T-helper 2 cell (primary cell): Measurements from ENCODE around the gene DERL3.

Source experiments
- DNase-seq, 5 experiments: peaks; one replicate each; pipeline versions ENCODE4 v3.0.0 to v3.0.0-alpha.2; 2012 to 2022

The DERL3 gene

DNA sequence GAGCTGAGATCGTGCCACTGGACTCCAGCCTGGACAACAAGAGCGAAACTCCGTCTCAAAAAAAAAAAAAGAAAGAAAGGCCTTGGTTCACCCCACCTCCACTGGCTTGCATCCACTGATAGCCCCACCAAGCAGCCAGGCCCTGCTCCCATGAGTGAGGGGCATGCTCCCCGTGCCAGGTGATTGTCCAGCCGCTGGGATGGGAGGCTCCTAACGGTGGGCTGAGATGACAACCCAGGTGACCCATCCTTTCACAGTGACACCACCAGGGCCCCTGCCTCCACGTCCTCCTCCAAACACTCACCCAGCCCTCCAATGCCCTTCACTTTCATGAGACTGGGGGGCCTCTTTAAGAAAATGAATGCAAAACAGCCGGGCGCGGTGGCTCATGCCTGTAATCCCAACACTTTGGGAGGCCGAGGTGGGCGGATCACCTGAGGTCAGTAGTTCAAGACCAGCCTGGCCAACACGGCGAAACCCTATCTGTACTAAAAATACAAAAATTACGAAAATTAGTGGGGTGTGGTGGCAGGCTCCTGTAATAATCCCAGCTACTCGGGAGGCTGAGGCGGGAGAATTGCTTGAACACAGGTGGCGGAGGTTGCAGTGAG lies 8.6 kb upstream of the DERL3 start:
- no peak for DNase-seq

DNA sequence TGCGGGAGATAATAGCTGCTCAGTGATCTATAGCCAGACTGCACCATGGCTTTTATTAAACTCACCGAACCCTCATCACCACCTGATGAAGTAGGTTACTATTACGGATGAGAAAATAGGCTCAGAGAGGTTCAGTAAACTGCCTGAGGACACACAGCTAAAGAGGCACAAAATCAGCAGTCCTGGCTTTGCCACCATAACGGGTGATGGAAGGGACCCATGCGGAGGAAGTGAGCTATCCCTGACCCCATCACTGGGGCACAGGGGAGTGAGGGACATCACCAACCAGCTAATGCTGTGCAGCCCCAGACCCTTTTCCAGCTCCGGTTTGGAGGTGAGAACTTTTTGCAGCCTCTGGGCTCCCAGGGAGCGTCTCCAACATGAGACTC lies 7.3 kb upstream of the DERL3 start:
- no peak for DNase-seq

DNA sequence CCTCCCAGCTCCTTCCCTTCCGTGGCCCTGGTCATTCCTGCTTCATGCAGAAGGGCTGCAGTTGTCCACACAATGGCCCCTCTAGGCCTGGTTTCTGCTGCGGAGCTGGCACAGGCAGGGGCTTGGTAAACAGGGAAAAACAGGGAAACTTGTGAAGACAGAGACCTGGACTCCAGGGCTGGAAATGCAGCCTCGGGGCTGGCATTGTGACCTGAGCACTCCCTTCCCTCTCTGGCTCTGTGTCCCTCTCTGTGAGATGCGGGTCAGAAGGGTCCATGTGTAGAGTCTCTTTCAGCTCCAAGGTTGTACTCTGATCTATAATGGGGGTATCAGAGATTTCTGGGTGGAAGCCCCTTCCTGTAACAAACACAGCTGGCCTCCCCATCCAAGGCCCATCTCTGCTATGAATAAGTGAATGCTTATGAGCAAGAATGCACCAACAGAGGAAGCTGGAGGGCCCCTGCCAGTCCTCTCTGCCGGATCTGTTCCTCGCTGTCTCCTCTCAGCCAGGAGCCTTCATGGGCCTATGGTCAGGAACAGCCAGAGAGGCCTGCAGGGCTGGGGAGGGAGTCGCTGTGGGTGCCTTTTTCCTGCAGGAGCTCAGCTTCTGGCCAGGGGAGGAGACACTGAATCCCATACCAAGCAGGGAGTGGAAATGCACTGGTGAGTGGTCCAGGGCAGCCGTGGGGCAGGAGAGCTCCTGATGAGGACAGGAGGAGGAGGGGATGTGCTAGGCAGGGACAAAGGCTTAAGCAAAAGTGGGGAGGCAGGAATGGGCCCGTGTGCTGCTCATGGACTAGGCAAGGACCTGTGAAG lies 6.7 kb upstream of the DERL3 start:
- DNase-seq = no peak

DNA sequence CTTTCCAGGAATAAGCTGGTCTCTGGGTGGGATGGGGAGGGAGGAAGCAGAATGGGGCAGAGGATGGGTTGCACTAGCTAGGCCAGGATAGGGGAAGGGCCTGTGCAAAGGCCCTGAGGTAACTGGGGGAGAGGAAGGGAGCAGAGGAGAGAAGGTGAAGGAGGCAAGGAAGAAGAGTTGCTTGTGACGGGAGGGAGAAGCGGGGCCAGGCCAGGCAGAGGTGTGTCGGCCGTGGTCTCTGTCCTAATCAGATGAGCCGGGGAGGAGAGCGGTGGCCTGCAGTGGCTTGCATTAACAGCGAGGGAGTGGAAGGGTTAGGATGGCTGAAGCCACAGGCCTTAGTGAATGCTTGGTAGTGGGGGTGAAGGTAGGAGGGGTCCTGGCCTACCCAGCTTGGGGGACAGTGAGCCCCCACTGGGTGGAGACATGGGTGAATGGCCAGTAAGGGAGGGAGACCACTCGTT lies 6.0 kb upstream of the DERL3 start:
- no peak for DNase-seq

DNA sequence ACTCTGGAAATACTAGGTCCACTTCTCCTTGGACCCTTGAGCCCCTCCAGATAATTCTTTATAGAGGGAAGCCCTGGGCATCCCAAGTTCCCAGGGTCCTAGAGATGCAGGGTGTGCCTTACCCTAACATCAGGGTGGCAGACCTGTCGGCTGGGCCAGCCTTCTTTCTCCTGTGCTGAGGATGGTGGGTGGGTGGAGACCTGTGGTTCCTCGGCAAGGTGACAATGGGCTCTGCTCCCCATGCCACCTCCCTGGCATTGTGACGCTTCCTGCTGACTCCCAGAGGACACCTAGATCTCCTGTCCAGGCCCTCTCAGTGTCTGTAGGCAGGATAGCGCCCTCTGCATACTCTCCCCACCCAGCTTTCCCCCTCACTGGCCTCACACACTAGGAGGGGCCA lies 3.8 kb upstream of the DERL3 start:
- no peak for DNase-seq

DNA sequence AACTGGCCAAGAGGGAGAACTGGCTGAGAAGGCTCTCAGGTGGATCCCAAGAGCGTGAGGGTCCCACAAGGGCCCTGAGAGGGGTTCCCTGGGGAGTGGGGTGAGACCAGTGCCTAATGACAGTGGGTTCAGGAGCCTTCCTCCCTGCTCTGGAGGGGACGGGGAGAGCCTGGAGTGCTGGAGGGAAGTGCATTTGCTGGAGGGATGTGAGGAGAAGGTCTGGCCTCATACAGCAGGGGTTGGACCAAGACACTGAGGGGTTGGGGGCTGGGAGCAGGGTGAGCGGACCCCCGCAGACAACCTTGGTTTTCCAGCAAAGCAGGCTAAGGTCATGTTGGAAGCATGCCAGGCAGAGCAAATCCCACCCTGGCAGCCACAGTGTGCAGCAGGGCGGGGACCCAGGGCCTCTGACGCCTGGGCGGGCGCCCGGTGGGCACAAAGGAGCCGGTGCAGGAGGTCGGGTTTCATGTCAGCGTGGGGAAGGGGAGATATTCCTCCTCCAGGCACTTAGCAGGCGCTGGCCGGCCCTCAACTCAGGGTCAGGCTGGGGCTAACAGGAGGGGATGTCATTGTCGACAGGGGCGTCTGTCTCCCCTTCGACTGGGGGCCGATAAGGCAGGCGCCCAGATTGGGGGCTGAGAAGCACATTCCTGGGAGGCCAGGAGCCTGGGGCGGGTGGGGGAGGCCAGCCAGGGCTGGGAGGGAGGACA lies 3.1 kb upstream of the DERL3 start:
- no peak for DNase-seq

DNA sequence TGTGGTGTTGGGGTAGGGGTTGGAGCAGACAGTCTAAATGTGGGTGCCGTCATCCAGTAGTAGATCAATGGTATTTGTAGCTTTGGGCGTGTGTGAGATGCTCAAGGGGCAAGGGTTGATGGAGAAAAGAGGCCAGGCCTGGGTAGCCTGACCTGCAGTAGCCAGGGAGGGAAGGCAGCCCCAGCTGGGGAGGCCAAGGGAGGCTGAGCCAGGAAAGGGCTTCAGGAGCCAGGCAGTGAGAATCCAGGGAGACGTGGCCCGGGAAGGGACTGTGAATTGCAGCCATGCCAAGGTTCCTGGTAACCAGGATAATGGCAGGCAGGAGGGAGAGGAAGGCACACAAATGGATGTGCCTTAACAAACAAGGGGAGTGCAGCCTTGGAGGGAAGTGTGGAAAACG lies 2.5 kb upstream of the DERL3 start:
- no peak for DNase-seq

DNA sequence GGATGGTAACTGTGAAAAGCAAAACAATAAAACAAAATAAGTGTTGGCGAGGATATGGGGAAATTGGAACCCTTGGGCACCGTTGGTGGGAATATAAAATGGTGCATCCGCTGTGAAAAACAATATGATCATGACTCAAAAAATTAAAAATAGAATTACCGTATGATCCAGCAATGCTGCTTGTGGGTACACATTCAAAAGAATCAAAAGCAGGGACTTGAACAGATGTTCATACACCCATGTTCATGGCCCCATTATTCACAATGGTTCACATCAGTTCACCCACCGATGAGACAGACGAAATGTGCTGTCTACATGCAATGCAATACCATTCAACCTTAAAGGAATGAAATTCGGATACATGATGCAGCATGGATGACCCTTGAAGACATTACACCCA lies 1.2 kb upstream of the DERL3 start:
- DNase-seq = no peak

DNA sequence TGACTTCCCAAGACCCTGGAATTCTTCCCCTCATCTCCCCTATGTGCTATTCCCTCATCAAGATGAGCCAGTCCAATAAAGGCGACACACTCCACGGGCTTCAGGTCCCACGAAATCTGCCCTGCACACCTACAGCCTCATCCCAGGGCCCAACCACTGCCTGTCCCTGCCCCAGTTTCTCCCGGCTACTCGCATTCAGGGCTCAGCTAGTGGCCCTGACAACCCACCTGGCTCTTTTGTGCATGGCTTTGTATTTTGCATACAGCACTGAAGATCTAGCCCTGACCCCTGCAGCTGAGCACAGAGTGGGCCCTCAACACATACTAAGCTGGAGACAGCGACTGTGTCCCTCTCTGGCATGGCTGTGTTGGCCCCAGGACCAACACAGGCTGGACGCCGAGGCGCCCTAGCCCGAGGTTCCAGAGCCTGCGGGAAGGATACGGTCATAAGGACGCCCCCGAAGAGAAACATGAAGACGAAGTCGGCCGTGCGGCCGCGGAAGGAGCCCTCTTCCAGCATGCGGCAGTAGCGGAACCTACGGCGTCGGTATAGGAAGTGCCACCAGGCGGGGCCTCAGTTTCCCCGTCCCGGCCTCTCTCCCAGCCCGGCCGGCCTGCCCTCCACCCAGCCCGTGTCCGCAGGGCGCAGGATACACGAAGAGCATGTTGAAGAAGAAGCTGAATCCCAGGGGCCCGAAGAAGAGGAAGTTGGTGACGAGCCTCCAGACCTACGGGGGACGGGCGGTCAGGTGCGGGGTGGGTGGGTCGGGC lies 710 bp downstream of the DERL3 start:
- no peak for DNase-seq

DNA sequence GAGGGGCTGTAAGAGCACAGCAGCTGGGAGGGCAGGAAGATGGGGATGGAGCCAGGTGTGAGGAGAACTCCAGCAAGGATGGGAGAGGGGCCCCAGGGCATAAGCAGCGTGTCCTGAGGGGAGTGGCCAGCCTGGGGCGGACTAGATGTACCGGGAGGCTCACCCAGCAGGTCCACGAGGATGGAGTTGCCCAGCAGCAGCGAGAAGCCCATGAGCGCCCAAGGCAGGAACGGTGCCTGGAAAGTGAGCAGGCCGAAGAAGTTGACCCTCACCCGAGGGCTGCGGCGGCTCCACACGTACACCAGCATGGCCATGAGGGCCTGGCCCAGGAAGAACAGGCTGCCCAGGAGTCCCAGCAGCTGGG lies 1.3 kb downstream of the DERL3 start:
- no peak for DNase-seq

DNA sequence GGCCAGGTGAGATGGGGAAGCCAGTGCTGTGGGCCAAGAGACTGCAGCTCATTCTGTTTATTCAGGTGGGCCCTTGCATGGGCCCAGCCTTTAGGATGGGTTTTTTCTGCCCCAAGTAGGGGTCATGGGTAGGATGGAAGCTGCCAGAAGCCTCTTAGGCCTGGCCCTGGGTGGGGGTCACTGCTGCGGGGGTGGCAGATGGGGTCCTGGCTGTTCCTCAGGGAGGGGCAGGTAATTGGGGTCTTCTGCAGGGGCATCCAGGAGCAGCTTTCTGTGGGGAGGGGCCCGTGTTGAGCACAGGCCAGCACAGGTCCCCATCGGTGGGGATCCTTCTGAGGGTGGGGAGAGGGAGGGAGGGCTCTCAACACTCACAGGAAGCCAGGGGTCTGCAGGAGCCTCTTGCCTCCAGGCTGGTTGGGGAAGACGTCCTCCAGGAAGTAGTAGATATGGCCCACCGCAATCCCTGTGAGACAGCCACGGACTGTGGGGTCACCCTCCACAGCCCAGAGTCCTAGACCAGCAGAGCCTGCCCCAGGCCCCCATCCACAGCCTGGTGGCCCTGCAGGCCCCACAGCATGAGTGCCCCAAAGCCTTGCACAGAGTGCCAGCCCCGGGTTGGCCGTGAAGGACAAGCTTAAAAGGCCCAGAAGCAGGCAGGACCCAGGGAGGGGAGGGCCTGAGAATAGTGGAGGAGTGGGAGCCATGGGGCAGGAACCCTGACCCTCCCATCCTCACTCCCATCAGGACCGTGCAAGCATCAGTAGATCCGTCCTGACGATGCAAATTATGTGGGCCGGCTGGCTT lies 1.9 kb downstream of the DERL3 start:
- no peak for DNase-seq

DNA sequence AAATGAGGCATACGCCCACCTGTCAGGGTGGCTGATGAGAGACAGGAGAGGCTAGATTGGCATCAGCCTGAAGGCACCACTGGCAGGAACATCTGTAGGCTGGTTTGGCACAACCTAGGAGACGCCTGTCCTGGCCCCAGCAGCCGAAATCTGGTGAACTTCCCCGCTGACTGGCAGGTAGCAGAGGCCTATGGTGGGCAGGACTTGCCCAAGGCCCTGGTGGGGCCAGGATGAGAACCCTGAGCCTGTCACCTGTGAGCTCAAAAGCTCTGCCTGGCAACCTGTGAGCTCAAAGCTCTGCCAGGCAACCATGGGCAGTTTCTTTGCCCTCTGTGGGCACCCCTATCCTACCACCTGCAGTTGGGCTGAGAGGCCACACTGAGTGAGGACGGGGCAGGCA lies 2.5 kb downstream of the DERL3 start:
- no peak for DNase-seq

DNA sequence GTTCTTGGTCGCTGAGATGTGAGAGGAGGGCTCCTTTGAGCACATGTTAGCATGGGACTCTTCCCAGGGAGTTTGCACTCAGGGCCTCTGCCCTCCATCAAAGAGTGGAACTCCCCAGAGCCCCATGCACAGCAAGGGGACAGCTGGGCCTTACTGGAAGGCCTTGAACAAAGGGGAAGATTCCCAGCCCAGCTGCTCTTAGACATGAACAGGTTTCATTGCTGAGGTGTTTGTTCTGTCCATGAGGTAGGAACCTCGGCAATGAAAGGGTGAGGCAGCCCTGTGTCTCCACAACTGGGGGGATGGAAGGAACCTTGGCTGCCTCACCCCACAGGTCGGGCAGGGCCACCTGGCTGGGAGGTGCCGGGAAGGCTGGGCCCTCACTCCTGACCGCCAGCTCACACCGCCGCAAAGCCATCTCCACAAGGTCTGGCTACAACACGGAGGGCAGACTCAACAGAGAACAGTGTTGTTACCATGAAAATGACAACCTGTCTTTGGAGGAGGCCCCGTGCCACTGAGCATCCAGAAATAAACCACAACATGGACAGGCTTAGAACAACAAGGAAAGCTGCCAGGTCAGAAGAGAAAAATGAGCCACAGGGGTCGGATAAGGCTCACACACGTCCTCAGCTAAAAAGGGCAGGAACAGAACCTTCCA lies 3.2 kb downstream of the DERL3 start:
- no peak for DNase-seq

DNA sequence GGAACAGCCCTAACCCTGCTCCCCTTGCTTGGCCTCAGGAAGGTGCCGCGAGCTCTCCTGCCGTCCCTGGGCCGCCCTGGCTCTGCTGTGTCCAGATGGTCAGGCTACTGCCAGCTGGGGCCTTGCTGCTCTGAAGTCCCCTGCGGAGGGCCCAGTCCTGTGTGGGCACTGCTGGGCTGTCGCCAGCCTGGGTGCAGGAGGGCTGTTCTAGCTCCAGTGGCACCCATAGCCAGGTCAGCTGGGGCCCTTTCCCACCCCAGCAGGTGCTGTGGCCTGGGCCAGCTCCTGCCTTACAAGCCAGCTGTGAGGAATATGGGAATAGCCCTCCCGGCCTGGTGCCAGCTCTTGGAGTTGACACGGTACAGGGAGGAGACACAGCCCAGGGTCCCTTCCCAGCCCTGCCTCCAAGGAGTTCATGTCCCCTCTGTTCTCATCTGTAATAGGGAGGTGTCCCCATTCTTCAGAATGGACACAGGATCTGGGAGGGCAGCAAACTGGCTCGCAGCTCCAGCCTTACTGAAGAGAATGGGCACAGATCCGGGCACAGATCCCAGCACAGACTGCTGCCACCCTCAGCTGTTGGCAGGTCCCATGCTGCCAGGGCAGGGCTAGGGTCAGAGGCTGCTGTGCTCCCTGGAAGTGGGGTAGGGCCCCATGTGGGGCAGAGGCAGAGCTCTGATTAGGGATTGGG lies 3.9 kb downstream of the DERL3 start:
- DNase-seq = no peak

DNA sequence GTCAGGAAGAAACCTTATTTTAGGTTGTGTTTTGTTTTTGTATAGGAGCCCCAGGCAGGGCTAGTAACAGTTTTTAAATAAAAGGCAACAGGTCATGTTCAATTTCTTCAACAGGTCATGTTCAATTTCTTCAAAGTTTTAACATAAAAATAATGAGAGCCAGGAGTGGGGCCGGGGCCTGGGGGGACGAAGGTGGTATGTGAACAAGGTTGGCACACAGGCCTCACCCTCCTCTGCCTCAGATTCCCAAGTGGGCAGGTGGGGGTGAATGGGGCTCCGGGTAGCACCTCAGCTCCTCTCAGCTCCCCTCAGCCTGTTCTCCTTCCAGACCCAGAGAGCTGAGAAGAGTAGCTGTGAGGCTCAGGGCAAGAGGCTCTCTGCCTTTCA lies 4.4 kb downstream of the DERL3 start:
- no peak for DNase-seq

DNA sequence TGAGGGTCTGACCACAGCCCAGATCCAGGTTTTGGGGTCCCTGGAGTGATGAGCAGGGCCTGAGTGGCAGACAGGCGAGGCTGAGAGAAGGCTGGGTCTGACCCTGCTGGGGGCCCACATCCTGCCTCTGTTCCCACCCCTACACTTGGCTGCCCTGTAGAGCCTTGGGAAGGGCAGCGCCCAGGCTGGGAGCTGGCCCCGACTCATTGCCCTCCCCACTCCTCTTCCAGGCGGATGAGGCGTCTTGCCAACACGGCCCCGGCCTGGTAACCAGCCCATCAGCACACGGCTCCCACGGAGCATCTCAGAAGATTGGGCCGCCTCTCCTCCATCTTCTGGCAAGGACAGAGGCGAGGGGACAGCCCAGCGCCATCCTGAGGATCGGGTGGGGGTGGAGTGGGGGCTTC lies 4.9 kb downstream of the DERL3 start:
- no peak for DNase-seq

DNA sequence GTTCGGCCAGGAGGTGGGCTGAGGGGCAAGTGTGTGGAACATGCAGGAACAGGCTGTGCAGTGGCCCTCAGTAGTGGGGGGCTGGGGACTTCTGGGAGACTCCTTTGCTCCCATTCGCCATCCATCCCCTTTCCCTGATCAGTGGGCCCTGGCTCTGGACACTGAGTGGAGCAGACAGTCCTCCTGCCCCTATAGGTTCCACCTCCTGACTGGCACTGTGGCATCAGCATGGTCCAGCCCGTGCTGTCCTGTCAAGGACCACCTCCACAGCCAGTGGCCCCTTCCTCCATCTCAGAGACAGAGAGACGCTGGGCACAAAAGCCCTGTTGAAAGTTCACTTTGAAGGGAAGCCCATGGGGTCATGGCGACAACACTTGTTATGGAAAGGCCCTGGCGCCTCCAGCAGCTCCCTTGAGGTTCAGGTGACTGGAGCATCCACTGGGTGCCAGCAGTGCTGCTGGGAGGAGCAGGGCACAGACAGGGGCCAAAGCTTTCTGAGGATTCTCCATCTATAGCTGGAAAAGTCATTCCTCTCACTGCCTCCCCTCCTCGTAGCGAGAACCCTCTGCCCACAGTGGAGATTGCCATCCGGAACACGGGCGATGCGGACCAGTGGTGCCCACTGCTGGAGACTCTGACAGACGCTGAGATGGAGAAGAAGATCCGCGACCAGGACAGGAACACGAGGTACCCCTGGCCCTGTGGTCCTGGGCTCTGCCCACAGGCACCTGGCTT lies 5.6 kb downstream of the DERL3 start:
- DNase-seq = no peak

DNA sequence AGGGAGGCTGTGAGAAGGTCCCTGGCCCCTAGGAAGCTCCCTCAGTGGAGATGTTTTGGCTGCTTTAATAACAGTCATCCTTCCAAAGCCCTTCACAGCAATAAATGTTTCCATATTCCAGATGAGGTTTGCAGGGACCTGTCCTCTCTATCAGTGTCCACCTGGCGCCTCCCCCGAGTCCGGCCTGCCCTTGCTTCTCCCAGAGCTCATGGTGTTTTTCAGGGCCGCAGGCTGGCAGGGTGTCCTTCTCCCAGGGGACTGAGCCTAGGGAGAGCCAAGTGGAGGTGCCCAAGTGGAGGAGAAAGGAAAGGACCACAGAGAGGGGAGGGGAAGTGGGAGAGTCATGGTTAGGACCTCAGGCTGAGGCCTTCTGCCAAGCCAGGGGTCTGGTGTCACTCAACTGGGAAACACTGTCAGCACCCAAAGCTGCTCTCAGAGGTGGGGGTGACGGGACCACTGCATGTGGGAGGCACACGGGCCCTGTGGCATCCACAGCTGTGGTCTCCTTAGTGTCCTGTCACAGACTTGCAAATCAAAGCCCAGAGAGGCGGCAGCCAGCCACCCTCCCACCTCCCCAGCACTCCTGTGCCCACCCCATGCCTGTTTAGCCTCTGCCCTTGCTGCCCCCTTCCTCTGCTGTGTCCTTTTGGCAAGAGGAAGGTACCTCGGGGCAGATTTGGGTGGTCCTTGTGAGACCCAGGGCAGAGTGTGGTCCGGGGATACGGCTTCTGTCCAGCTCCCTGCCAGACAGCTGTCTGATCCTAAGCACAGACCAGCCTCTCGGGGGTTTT lies 6.4 kb downstream of the DERL3 start:
- DNase-seq = no peak

DNA sequence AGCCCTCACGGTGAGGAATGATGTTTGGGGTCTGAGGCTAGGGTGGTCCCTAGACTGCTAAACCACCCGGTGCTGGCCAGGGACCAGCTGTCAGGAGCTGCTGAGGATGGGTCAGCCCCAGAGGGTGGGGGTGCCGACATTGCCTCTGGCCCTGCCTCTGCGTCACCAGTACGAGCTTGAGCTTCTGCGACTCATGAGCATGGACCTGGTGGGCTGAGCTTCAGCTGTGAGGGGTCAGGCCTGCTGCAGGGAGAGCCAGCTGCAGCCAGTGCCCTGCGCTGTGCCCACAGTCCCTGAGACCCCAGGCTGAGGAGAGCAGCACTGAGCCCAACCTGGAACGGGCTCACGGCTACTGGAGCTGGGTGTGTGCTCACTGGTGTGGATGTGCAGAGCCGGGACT lies 7.0 kb downstream of the DERL3 start:
- no peak for DNase-seq

DNA sequence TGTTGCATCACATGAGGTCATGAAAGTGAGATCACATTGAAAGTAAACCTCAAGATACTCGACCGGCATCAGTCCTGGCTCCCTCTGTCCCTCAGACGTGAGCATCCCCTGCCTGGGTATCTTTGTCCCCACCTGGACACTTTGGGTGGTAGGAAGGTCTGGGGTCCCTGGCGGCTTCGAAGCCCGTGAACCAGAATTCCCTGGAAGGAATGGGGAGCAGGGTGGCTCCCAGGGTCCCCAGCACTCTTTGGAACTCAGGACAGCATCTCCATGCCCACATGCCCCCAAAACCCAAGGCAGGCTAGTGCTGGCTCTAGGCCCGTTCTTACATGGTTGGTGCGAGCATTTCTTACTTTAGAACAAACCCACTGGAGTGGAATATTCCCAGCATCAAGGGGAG lies 7.5 kb downstream of the DERL3 start:
- DNase-seq = no peak
